Measurements from ENCODE around the gene COL5A1. TPM values are rescaled to one million over a fixed set of nuclear protein-coding genes. Genes with fewer than 3 reads are reported as not detected.
A peak's percentile ranks its signal among the peaks of the same experiment; 100 is the strongest.

COL5A1 gene
- total and polyA plus RNA-seq, 4 donors = 38.2 to 135 (median 88.3) TPM

- WGBS (ENCODE audit: insufficient coverage) = 82% methylated on average over 4 of the region's 8 CpGs
Measured at GRCh38 chr9:134787601-134788531, 146.3 kb downstream of the COL5A1 start.

GRCh38 chr9:134789168-134789567, 147.6 kb downstream of the COL5A1 start:
- Histone ChIP-seq H3K27ac (ENCODE audit: low read depth, low read length) (no peak overlapping the region), H3K36me3 (ENCODE audit: control insufficient read depth, insufficient read depth, low read length) (peaks cover 2% of the 10 kb centered on the region), H3K27me3 (ENCODE audit: control insufficient read depth, insufficient read depth, low read length) (no peaks in the 10 kb centered on the region), H3K4me3 (ENCODE audit: low read depth, low read length) (no peak overlapping the region), H3K9me3 (ENCODE audit: control insufficient read depth, insufficient read depth, low read length) (no peaks in the 10 kb centered on the region), H3K4me1 (ENCODE audit: control insufficient read depth, insufficient read depth, low read length) (peaks cover 19% of the 10 kb centered on the region)
- no peak for DNase-seq (ENCODE audit: low read depth in 4 of 6, low spot score in 6 of 6)
- 97% methylated on average over 6 of the region's 8 CpGs for WGBS (ENCODE audit: insufficient coverage)

More at GRCh38 chr9:134787601-134788531, 146.3 kb downstream of the COL5A1 start:
- Histone ChIP-seq H3K4me1 (ENCODE audit: control insufficient read depth, insufficient read depth, low read length) (peaks cover 24% of the 10 kb centered on the region), H3K27me3 (ENCODE audit: control insufficient read depth, insufficient read depth, low read length) (no peaks in the 10 kb centered on the region), H3K9me3 (ENCODE audit: control insufficient read depth, insufficient read depth, low read length) (no peaks in the 10 kb centered on the region), H3K4me3 (ENCODE audit: low read depth, low read length) (no peak overlapping the region), H3K36me3 (ENCODE audit: control insufficient read depth, insufficient read depth, low read length) (peaks cover 4% of the 10 kb centered on the region), H3K27ac (ENCODE audit: low read depth, low read length) (no peak overlapping the region)
- DNase-seq (ENCODE audit: low read depth in 4 of 6, low spot score in 6 of 6) = peak in 1 of 6 donors; percentile 40

GRCh38 chr9:134791009-134791408, 149.4 kb downstream of the COL5A1 start:
- H3K36me3 ChIP-seq (ENCODE audit: control insufficient read depth, insufficient read depth, low read length) = peaks cover 6% of the 10 kb centered on the region
- 80% methylated on average over 9 of the region's 9 CpGs for WGBS (ENCODE audit: insufficient coverage)
- H3K4me3 ChIP-seq (ENCODE audit: low read depth, low read length) = no peak overlapping the region
- no peaks in the 10 kb centered on the region for H3K27me3 ChIP-seq (ENCODE audit: control insufficient read depth, insufficient read depth, low read length)
- no peak for DNase-seq (ENCODE audit: low read depth in 4 of 6, low spot score in 6 of 6)
- no peak overlapping the region for H3K27ac ChIP-seq (ENCODE audit: low read depth, low read length)
- no peaks in the 10 kb centered on the region for H3K9me3 ChIP-seq (ENCODE audit: control insufficient read depth, insufficient read depth, low read length)
- peaks cover 19% of the 10 kb centered on the region for H3K4me1 ChIP-seq (ENCODE audit: control insufficient read depth, insufficient read depth, low read length)

GRCh38 chr9:134792627-134793026, 151.0 kb downstream of the COL5A1 start:
- 85% methylated on average over 17 of the region's 21 CpGs for WGBS (ENCODE audit: insufficient coverage)

GRCh38 chr9:134793288-134794188, 151.9 kb downstream of the COL5A1 start:
- 80% methylated on average over 19 of the region's 23 CpGs for WGBS (ENCODE audit: insufficient coverage)
- Histone ChIP-seq H3K27me3 (ENCODE audit: control insufficient read depth, insufficient read depth, low read length) (no peaks in the 10 kb centered on the region), H3K9me3 (ENCODE audit: control insufficient read depth, insufficient read depth, low read length) (no peaks in the 10 kb centered on the region), H3K36me3 (ENCODE audit: control insufficient read depth, insufficient read depth, low read length) (peaks cover 16% of the 10 kb centered on the region), H3K27ac (ENCODE audit: low read depth, low read length) (no peak overlapping the region), H3K4me1 (ENCODE audit: control insufficient read depth, insufficient read depth, low read length) (peaks cover 19% of the 10 kb centered on the region), H3K4me3 (ENCODE audit: low read depth, low read length) (no peak overlapping the region)
- peak in 2 of 6 donors; percentile 38 to 62 for DNase-seq (ENCODE audit: low read depth in 4 of 6, low spot score in 6 of 6)

More at GRCh38 chr9:134792627-134793026, 151.0 kb downstream of the COL5A1 start:
- Histone ChIP-seq H3K4me1 (ENCODE audit: control insufficient read depth, insufficient read depth, low read length) (peaks cover 19% of the 10 kb centered on the region), H3K27ac (ENCODE audit: low read depth, low read length) (no peak overlapping the region), H3K36me3 (ENCODE audit: control insufficient read depth, insufficient read depth, low read length) (peaks cover 13% of the 10 kb centered on the region), H3K27me3 (ENCODE audit: control insufficient read depth, insufficient read depth, low read length) (no peaks in the 10 kb centered on the region), H3K9me3 (ENCODE audit: control insufficient read depth, insufficient read depth, low read length) (no peaks in the 10 kb centered on the region), H3K4me3 (ENCODE audit: low read depth, low read length) (no peak overlapping the region)
- DNase-seq (ENCODE audit: low read depth in 4 of 6, low spot score in 6 of 6) = no peak

GRCh38 chr9:134794663-134795370, 153.2 kb downstream of the COL5A1 start:
- Histone ChIP-seq H3K36me3 (ENCODE audit: control insufficient read depth, insufficient read depth, low read length) (peaks cover 18% of the 10 kb centered on the region), H3K27ac (ENCODE audit: low read depth, low read length) (no peak overlapping the region), H3K4me3 (ENCODE audit: low read depth, low read length) (no peak overlapping the region)

GRCh38 chr9:134795446-134795845, 153.8 kb downstream of the COL5A1 start:
- no peak for DNase-seq (ENCODE audit: low read depth in 4 of 6, low spot score in 6 of 6)
- Histone ChIP-seq H3K27me3 (ENCODE audit: control insufficient read depth, insufficient read depth, low read length) (no peaks in the 10 kb centered on the region), H3K36me3 (ENCODE audit: control insufficient read depth, insufficient read depth, low read length) (peaks cover 18% of the 10 kb centered on the region), H3K27ac (ENCODE audit: low read depth, low read length) (no peak overlapping the region), H3K9me3 (ENCODE audit: control insufficient read depth, insufficient read depth, low read length) (no peaks in the 10 kb centered on the region), H3K4me3 (ENCODE audit: low read depth, low read length) (no peak overlapping the region), H3K4me1 (ENCODE audit: control insufficient read depth, insufficient read depth, low read length) (peaks cover 19% of the 10 kb centered on the region)
- WGBS (ENCODE audit: insufficient coverage) = 79% methylated on average over 8 of the region's 8 CpGs

More at GRCh38 chr9:134794663-134795370, 153.2 kb downstream of the COL5A1 start:
- WGBS (ENCODE audit: insufficient coverage) = 86% methylated on average over 16 of the region's 20 CpGs
- H3K4me1 ChIP-seq (ENCODE audit: control insufficient read depth, insufficient read depth, low read length) = peaks cover 19% of the 10 kb centered on the region
- H3K9me3 ChIP-seq (ENCODE audit: control insufficient read depth, insufficient read depth, low read length) = no peaks in the 10 kb centered on the region
- DNase-seq (ENCODE audit: low read depth in 4 of 6, low spot score in 6 of 6) = peak in 1 of 6 donors; percentile 90
- no peaks in the 10 kb centered on the region for H3K27me3 ChIP-seq (ENCODE audit: control insufficient read depth, insufficient read depth, low read length)

GRCh38 chr9:134796882-134797281, 155.3 kb downstream of the COL5A1 start:
- H3K9me3 ChIP-seq (ENCODE audit: control insufficient read depth, insufficient read depth, low read length) = no peaks in the 10 kb centered on the region
- no peak overlapping the region for H3K4me3 ChIP-seq (ENCODE audit: low read depth, low read length)
- no peak overlapping the region for H3K27ac ChIP-seq (ENCODE audit: low read depth, low read length)
- H3K36me3 ChIP-seq (ENCODE audit: control insufficient read depth, insufficient read depth, low read length) = peaks cover 18% of the 10 kb centered on the region
- no peak for DNase-seq (ENCODE audit: low read depth in 4 of 6, low spot score in 6 of 6)
- H3K4me1 ChIP-seq (ENCODE audit: control insufficient read depth, insufficient read depth, low read length) = peaks cover 28% of the 10 kb centered on the region
- H3K27me3 ChIP-seq (ENCODE audit: control insufficient read depth, insufficient read depth, low read length) = no peaks in the 10 kb centered on the region
- WGBS (ENCODE audit: insufficient coverage) = 76% methylated on average over 10 of the region's 10 CpGs

GRCh38 chr9:134800791-134801339, 159.3 kb downstream of the COL5A1 start:
- Histone ChIP-seq H3K36me3 (ENCODE audit: control insufficient read depth, insufficient read depth, low read length) (peaks cover 33% of the 10 kb centered on the region), H3K9me3 (ENCODE audit: control insufficient read depth, insufficient read depth, low read length) (no peaks in the 10 kb centered on the region), H3K4me1 (ENCODE audit: control insufficient read depth, insufficient read depth, low read length) (peaks cover 11% of the 10 kb centered on the region), H3K27ac (ENCODE audit: low read depth, low read length) (no peak overlapping the region), H3K4me3 (ENCODE audit: low read depth, low read length) (no peak overlapping the region), H3K27me3 (ENCODE audit: control insufficient read depth, insufficient read depth, low read length) (no peaks in the 10 kb centered on the region)
- peak in 2 of 6 donors; percentile 84 to 93 for DNase-seq (ENCODE audit: low read depth in 4 of 6, low spot score in 6 of 6)
- WGBS (ENCODE audit: insufficient coverage) = 60% methylated on average over 25 of the region's 25 CpGs

All from spinal cord (tissue), 10 donors.